NCI-H2171 treated with DMSO at 0.1 percent for 48 hours (cell line): ENCODE results near the gene TBX10.
"Not testable (repeated sequence)": the region's sequence is repeated elsewhere in the genome, so short reads cannot be mapped to it uniquely, and the experiment has no call there.

Experiments used
- DNase-seq: peaks from one replicate; lab custom pipeline; 2025; lab: John Stamatoyannopoulos, UW

TBX10 gene

GRCh38 chr11:67664213-67664585 is 24.6 kb upstream of the TBX10 start:
- no peak for DNase-seq

- no peak for DNase-seq
Measured at GRCh38 chr11:67663532-67664212, 24.1 kb upstream of the TBX10 start.

- DNase-seq = no peak
Measured at GRCh38 chr11:67662835-67663531, 23.4 kb upstream of the TBX10 start.

GRCh38 chr11:67662142-67662834 is 22.7 kb upstream of the TBX10 start:
- no peak for DNase-seq

- not testable (repeated sequence) for DNase-seq
Measured at GRCh38 chr11:67660752-67661151, 21.2 kb upstream of the TBX10 start.

- not testable (repeated sequence) for DNase-seq
Measured at GRCh38 chr11:67659651-67660165, 20.1 kb upstream of the TBX10 start.

- no peak for DNase-seq
Measured at GRCh38 chr11:67657300-67657699, 17.7 kb upstream of the TBX10 start.

GRCh38 chr11:67656278-67656922 is 16.8 kb upstream of the TBX10 start:
- no peak for DNase-seq

- no peak for DNase-seq
Measured at GRCh38 chr11:67654225-67654624, 14.7 kb upstream of the TBX10 start.

- DNase-seq = no peak
Measured at GRCh38 chr11:67652965-67653845, 13.6 kb upstream of the TBX10 start.

GRCh38 chr11:67651976-67652781 is 12.6 kb upstream of the TBX10 start:
- DNase-seq = peak; percentile 35

- DNase-seq = peak; percentile 8
Measured at GRCh38 chr11:67649634-67650510, 10.3 kb upstream of the TBX10 start.

- no peak for DNase-seq
Measured at GRCh38 chr11:67648796-67649613, 9.4 kb upstream of the TBX10 start.

- peak; percentile 31 for DNase-seq
Measured at GRCh38 chr11:67648140-67648795, 8.7 kb upstream of the TBX10 start.

GRCh38 chr11:67647471-67647870 is 7.9 kb upstream of the TBX10 start:
- DNase-seq = no peak

GRCh38 chr11:67646535-67647336 is 7.2 kb upstream of the TBX10 start:
- DNase-seq = no peak
